ENCODE results near the gene TMEM41B.

DNA sequence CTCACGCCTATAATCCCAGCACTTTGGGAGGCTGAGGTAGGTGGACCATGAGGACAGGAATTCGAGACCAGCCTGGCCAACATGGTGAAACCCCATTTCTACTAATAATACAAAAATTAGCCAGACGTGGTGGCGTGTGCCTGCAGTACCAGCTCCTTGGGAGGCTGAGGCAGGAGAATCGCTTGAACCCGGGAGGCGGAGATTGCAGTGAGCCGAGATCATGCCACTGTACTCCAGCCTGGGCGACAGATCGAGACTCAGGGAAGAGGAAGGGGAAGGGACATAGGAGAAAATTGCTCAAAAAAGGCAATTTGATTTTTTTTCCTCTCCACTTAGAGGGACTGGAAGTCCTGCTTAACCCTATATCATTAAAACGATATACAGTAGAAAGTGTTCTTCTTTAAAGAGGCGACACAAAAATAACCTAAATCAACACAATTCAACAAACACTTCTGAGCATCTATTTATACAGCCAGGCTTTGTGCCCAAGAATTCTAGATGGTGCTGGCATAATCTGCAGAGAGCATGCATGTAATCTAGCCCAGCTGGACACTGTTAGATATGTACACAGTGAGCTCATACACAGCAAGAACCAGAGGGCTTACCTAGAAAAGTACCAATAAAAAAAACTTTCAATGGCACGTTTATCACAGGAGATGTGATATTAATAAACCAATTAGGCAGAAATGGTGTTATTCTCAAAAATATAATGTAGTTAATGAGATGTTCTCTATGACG is 28.4 kb downstream of the TMEM41B start:
- TF ChIP-seq, protein P1, sequence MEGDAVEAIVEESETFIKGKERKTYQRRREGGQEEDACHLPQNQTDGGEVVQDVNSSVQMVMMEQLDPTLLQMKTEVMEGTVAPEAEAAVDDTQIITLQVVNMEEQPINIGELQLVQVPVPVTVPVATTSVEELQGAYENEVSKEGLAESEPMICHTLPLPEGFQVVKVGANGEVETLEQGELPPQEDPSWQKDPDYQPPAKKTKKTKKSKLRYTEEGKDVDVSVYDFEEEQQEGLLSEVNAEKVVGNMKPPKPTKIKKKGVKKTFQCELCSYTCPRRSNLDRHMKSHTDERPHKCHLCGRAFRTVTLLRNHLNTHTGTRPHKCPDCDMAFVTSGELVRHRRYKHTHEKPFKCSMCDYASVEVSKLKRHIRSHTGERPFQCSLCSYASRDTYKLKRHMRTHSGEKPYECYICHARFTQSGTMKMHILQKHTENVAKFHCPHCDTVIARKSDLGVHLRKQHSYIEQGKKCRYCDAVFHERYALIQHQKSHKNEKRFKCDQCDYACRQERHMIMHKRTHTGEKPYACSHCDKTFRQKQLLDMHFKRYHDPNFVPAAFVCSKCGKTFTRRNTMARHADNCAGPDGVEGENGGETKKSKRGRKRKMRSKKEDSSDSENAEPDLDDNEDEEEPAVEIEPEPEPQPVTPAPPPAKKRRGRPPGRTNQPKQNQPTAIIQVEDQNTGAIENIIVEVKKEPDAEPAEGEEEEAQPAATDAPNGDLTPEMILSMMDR (IDR thresholded peaks at IDR 0.05) = no peak
- no peak for TF ChIP-seq EP300 (IDR thresholded peaks at IDR 0.05)
- no peak for TF ChIP-seq POLR2A (IDR thresholded peaks at IDR 0.05)
